Ovary (tissue), 10 donors: Measurements from ENCODE around the gene GSC. TPM values are rescaled to one million over a fixed set of nuclear protein-coding genes. Genes with fewer than 3 reads are reported as not detected.

Experiments used
- DNase-seq, 5 donors: peaks; one replicate each; pipeline ENCODE4 v3.0.0-alpha.2; 2019 to 2020
- H3K27ac ChIP-seq, 2 donors: fragments of 200-600 bp; one replicate each; pipeline versions ENCODE4 v1.5.1 to v1.8.0; 2019 to 2022
- H3K27me3 ChIP-seq: fragments of 200-600 bp; one replicate; pipeline ENCODE4 v1.8.0; 2022
- H3K36me3 ChIP-seq: fragments of 200-600 bp; sonication (generic); one replicate; pipeline ENCODE4 v1.5.1; 2019
- H3K4me1 ChIP-seq: one replicate; pipeline ENCODE4 v1.8.1; 2013; ENCODE audit warnings: mild to moderate bottlenecking, moderate library complexity; ENCODE audit not compliant: insufficient read depth
- H3K4me3 ChIP-seq: fragments of 200-600 bp; sonication (generic); one replicate; pipeline ENCODE4 v1.5.1; 2017
- H3K9me3 ChIP-seq, 2 donors: fragments of 200-600 bp in 1 of 2; sonication (generic) in 1 of 2; one replicate each; pipeline versions ENCODE4 v1.5.1 to v1.8.1; 2013 to 2019; ENCODE audit warnings: mild to moderate bottlenecking in 1 of 2, moderate library complexity in 1 of 2
- CTCF ChIP-seq, 3 donors: fragments of 450-650 bp in 2 of 3; fragments of 200-600 bp in 1 of 3; IDR thresholded peaks; one replicate each; pipeline versions ENCODE4 v1.5.1 to v1.8.0; 2016 to 2022; ENCODE audit warnings: antibody characterized with exemption in 3 of 3, mild to moderate bottlenecking in 1 of 3
- EP300 ChIP-seq: sonication (generic); formaldehyde crosslinking; IDR thresholded peaks from one replicate; pipeline ENCODE4 v1.6.1; 2017; ENCODE audit warnings: antibody characterized with exemption
- POLR2A ChIP-seq: fragments of 450-650 bp; IDR thresholded peaks from one replicate; pipeline ENCODE4 v1.6.1; 2017; ENCODE audit warnings: antibody characterized with exemption, mild to moderate bottlenecking, moderate library complexity
- WGBS, 3 donors: extraction: QIAGEN DNeasy Blood & Tissue Kit in 1 of 3; methylation state at CpG; one replicate each; pipeline versions ENCODE4 v1.1.5 to v1.1.7; 2013 to 2017; 5-methylcytosine and 5-hydroxymethylcytosine counted together
- intact Hi-C, 4 donors: fragments of 100-400 bp; cut with DNase I; formaldehyde crosslinking; loops; one replicate each; pipeline versions ENCODE4 v1.11.0 to v1.15.1; 2022 to 2023
- long read RNA-seq, 3 donors: library from polyadenylated mRNA in 2 of 3; unstranded in 2 of 3; transcript quantifications; one replicate each; pipeline ENCODE4 v2.0.0 and lab custom pipeline, GENCODE V29; 2021 to 2026
- polyA plus RNA-seq, 2 donors: library from polyadenylated mRNA; stranded (reverse); fragments of 200-250 nt in 1 of 2; fragments of 350-450 nt in 1 of 2; fragmentation: Illumina TruSeq in 1 of 2; extraction: RNeasy Lipid Tissue Mini Kit (QIAGEN cat#74804) in 1 of 2; gene quantifications; one replicate each; pipeline ENCODE4 v1.2.3, GENCODE V29; 2013 to 2014
- total RNA-seq, 7 donors: library from RNA; depleted of rRNA in 2 of 7; stranded (reverse); fragments of >200 nt in 2 of 7; fragmentation: NEBNext Ultra II Directional in 3 of 7; extraction: Animal tissue kit (Norgen Biotek cat#: 25700) in 3 of 7; gene quantifications; one replicate each; pipeline versions ENCODE4 v1.1.0 to v1.2.4, GENCODE V29; 2016 to 2023
- donor health status: DM: no; HTN: no; CAD: no; lungs with moderate emphysema.
- donor health status: DM: no; HTN: no; CAD: no.
- donor health status: Bipolar disorder and iron deficiency.
- donor health status: DM: yes; HTN: yes; CAD: no.
- donor health status: DM: no; HTN: no; CAD: no.
- donor health status: DM: yes; HTN: yes; CAD: no.

The GSC gene
- total RNA-seq (under 1 TPM in 3 of 7 donors, not detected in 4; 0.25 to 0.53 (median 0.34) TPM), polyA plus RNA-seq (under 1 TPM in 1 of 2 donors, not detected in 1; 0.15 TPM)
- long read RNA-seq, donor 1: 0 reads
- long read RNA-seq, donor 2, partial matches to known transcripts: 0 of 4 reads
- long read RNA-seq, donor 2, other reads (novel, unspliced or antisense): 0 of 4 reads
- long read RNA-seq, donor 3, partial matches to known transcripts: 0 of 1 reads
- long read RNA-seq, donor 3, other reads (novel, unspliced or antisense): 0 of 1 reads

DNA sequence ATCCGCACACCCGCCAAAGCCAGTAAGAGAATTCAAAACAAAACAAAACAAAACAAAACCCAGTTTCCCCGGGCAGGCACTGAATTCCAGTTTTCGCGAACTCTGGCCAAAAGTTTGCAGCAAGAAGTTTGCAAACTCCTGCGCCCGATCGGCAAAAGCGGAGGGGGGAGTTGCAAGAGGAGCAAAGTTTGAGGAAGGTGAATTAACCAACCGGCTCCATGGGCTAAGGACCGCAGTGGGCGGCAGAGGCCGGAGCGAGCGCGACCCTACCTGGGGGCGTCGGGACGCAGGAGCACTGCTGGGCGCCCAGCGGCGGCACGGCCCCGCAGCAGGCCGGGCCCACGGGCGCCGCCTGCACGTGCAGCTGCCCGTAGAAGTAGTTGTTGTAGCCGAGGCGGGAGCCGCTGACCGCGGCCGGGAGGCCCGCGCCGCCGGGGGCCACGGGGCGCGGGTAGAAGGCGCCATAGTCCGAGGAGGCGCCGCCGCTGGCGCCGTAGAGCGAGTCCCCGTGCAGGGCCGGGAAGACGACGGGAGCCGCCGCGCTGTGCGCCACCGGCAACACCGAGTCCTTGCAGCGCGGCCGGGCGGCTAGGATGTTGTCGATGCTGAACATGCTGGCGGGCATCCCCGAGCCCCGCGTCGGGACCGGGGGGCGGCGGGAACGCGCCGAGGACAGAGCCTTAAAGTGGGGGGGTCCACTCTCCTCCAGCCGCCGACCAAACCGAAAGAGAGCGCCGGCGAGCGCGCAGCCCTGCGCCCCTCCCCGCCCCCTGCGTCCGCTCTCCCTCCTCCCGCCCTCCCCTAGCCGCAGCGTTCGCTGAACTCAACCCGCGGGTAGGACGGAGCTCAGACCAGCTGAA, at the start of gene GSC:
TSS of gene GSC (minus strand) at position 723 of the 860 bp plus-strand sequence. CDS start at position 625, 98 bp downstream.
- no peaks in the 10 kb centered on the region for H3K36me3 ChIP-seq
- no peak within 1 kb of the TSS for H3K27ac ChIP-seq
- 0 to 1% (median 0%) methylated on average over 65 to 96 of the region's 96 CpGs for WGBS, 3 donors
- peaks cover 4% of the 10 kb centered on the region for H3K4me1 ChIP-seq
- peaks cover 0 to 3% of the 10 kb centered on the region in 2 donors for H3K9me3 ChIP-seq
- intact Hi-C loops: no loop called here
- H3K4me3 ChIP-seq: peak within 1 kb of the TSS; percentile 32
- peaks cover 11% of the 10 kb centered on the region for H3K27me3 ChIP-seq
- DNase-seq: peak in 3 of 5 donors; percentile 21 to 44 (median 32)
- no peak for TF ChIP-seq CTCF (IDR thresholded peaks at IDR 0.05)
- TF ChIP-seq EP300: no peak
- TF ChIP-seq POLR2A: no peak

DNA sequence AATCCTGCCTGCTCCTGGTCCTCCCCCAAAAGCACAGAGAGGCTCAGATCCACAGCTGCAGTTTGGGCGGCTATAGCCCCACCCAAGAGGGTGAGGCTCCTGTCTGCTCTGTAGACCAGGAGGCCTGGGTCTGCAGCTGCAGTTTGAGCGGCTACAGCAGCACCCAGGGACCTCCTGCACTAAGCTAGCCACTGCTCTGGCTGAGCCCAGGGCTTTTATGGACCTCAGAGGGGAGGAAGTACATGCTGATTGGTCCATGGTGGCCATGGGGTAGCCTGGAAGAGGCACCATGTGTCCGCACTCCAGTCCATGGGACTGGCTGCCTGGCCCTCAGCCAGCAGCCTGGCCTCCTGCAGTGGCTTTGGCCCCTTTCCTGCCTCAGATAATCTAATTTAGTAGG, 49.6 kb upstream of the GSC start:
- Histone ChIP-seq H3K4me3 (no peak overlapping the region), H3K36me3 (no peaks in the 10 kb centered on the region), H3K4me1 (no peaks in the 10 kb centered on the region), H3K9me3 (no peaks in the 10 kb centered on the region), H3K27me3 (no peaks in the 10 kb centered on the region), H3K27ac (no peak overlapping the region)
- TF ChIP-seq CTCF (IDR thresholded peaks at IDR 0.05) (no peak), POLR2A (no peak), EP300 (no peak)
- intact Hi-C loops: no loop called here
- 54 to 78% (median 72%) methylated on average over 3 of the region's 3 CpGs for WGBS, 3 donors
- no peak for DNase-seq

DNA sequence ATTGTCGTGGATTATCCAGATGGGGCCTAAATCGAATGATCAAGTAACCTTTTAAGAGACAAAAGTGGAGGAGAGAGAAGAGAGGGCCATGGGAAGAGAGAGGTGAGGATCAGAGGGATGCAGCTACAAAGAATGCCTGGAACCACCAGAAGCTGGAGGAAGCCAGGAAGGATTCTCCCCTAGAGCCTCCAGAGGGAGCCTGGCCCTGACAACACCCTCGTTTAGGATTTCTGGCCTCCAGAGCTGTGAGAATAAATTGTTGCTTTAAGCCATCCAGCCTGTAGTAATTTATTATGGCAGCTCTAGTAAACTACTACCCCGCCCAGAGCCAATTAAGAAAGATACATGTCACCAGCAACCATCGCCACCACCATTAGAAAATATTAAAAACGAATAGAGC, 46.2 kb upstream of the GSC start:
- Histone ChIP-seq H3K4me3 (no peak overlapping the region), H3K27ac (no peak overlapping the region), H3K27me3 (no peaks in the 10 kb centered on the region), H3K4me1 (no peaks in the 10 kb centered on the region), H3K9me3 (no peaks in the 10 kb centered on the region), H3K36me3 (no peaks in the 10 kb centered on the region)
- intact Hi-C loops: no loop called here
- TF ChIP-seq CTCF (IDR thresholded peaks at IDR 0.05): no peak
- TF ChIP-seq POLR2A: no peak
- no peak for TF ChIP-seq EP300
- DNase-seq: no peak
- 32 to 40% (median 34%) methylated on average over 6 of the region's 6 CpGs for WGBS, 3 donors

- no peak for DNase-seq
- Histone ChIP-seq H3K27me3 (no peaks in the 10 kb centered on the region), H3K4me3 (no peak overlapping the region), H3K4me1 (no peaks in the 10 kb centered on the region), H3K36me3 (no peaks in the 10 kb centered on the region), H3K27ac (no peak overlapping the region), H3K9me3 (no peaks in the 10 kb centered on the region)
- 16 to 24% (median 17%) methylated on average over 5 of the region's 5 CpGs for WGBS, 3 donors
- TF ChIP-seq EP300 (no peak), POLR2A (no peak), CTCF (IDR thresholded peaks at IDR 0.05) (no peak)
- intact Hi-C loops: no loop called here
These were observed 35.9 kb upstream of the GSC start for GRCh38 chr14:94805680-94806288.
